Erythroblast (primary cell): ENCODE results near the gene HJURP.

Experiments used
- GATA1 ChIP-seq: IDR thresholded peaks from 2 replicates; pipeline ENCODE4 v1.6.1; 2011; ENCODE audit warnings: low read depth, mild to moderate bottlenecking, control low read depth, low read length, moderate library complexity
- POLR2A ChIP-seq: IDR thresholded peaks from 2 replicates; pipeline ENCODE4 v1.6.1; 2011; ENCODE audit warnings: mild to moderate bottlenecking, low read length

GRCh38 chr2:233830111-233830802, 24.1 kb downstream of the HJURP start:
- TF ChIP-seq POLR2A (no peak), GATA1 (no peak)
